Choroid plexus epithelial cell (primary cell): ENCODE data around the gene COPS8.
A peak's percentile ranks its signal among the peaks of the same experiment; 100 is the strongest.

Experiments used
- DNase-seq: peaks from one replicate; pipeline ENCODE4 v3.0.0-alpha.2; 2010; ENCODE audit warnings: low read depth
- H3K4me3 ChIP-seq: 2 replicates; pipeline ENCODE4 v1.5.1; 2011; ENCODE audit warnings: low read depth, mild to moderate bottlenecking, control low read depth, low read length, moderate library complexity
- CTCF ChIP-seq: conservative IDR thresholded peaks from 2 replicates; pipeline ENCODE4 v1.5.1; 2011; ENCODE audit warnings: low read depth, mild to moderate bottlenecking, control low read depth, inconsistent platforms, low read length, moderate library complexity

Gene COPS8

GRCh38 chr2:237057893-237058300, 27.8 kb upstream of the COPS8 start:
- no peak for TF ChIP-seq CTCF
- DNase-seq = no peak

GRCh38 chr2:237058423-237058822, 27.3 kb upstream of the COPS8 start:
- no peak for DNase-seq
- H3K4me3 ChIP-seq = no peak overlapping the region
- no peak for TF ChIP-seq CTCF

More at GRCh38 chr2:237057893-237058300, 27.8 kb upstream of the COPS8 start:
- no peak overlapping the region for H3K4me3 ChIP-seq

- H3K4me3 ChIP-seq = no peak overlapping the region
- no peak for TF ChIP-seq CTCF
- no peak for DNase-seq
Observed at GRCh38 chr2:237059155-237059875, 26.4 kb upstream of the COPS8 start.

GRCh38 chr2:237060534-237061312, 25.0 kb upstream of the COPS8 start:
- H3K4me3 ChIP-seq = no peak overlapping the region
- TF ChIP-seq CTCF = peak; percentile 82
- peak; percentile 86 for DNase-seq

GRCh38 chr2:237061356-237061755, 24.3 kb upstream of the COPS8 start:
- no peak for DNase-seq
- TF ChIP-seq CTCF = no peak
- H3K4me3 ChIP-seq = no peak overlapping the region

- no peak for DNase-seq
- no peak overlapping the region for H3K4me3 ChIP-seq
- TF ChIP-seq CTCF = no peak
Observed at GRCh38 chr2:237062585-237062984, 23.1 kb upstream of the COPS8 start.
